Measurements from ENCODE around the gene BCO2. TPM values are rescaled to one million over a fixed set of nuclear protein-coding genes. Genes with fewer than 3 reads are reported as not detected.

The BCO2 gene
- total RNA-seq, 1 experiment from 2014 or later: 0.31 TPM

GRCh38 chr11:112260490-112260889 lies 85.2 kb downstream of the BCO2 start, which contains the start of gene PLET1:
TSS of gene PLET1 (minus strand) at chr11:112260860. CDS start at chr11:112260589, 271 bp downstream.
- Histone ChIP-seq H3K27me3 (ENCODE audit: insufficient read depth, low read length) (no peaks in the 10 kb centered on the region), H3K4ac (ENCODE audit: low read depth, low read length) (no peak within 1 kb of the TSS), H3K79me2 (ENCODE audit: insufficient read depth, low read length) (no peaks in the 10 kb centered on the region), H2AK5ac (ENCODE audit: insufficient read length, low read length) (no peak within 1 kb of the TSS), H2BK15ac (ENCODE audit: low read depth, low read length) (no peak within 1 kb of the TSS), H3K56ac (ENCODE audit: insufficient read length, low read depth, low read length) (no peak within 1 kb of the TSS), H4K20me1 (ENCODE audit: control insufficient read depth, insufficient read depth, insufficient read length) (no peaks in the 10 kb centered on the region), H4K8ac (replicated peaks; ENCODE audit: insufficient read length, low read depth, low read length) (no peak within 1 kb of the TSS), H2BK20ac (ENCODE audit: low read depth, low read length, poor library complexity, severe bottlenecking) (no peak within 1 kb of the TSS), H4K5ac (ENCODE audit: insufficient read length, low read depth, low read length) (no peak within 1 kb of the TSS), H3K23ac (ENCODE audit: insufficient read length, low read depth, low read length) (no peak within 1 kb of the TSS), H3K79me1 (ENCODE audit: insufficient read depth, low read depth, low read length, poor library complexity, severe bottlenecking) (no peaks in the 10 kb centered on the region), H3K9ac (ENCODE audit: extremely low read depth, insufficient read length, low read length) (no peak within 1 kb of the TSS), H3K9me3 (ENCODE audit: control insufficient read depth, low read depth, low read length) (no peaks in the 10 kb centered on the region), H3K23me2 (ENCODE audit: insufficient read length, low read depth, low read length, poor library complexity, severe bottlenecking) (no peaks in the 10 kb centered on the region), H2AFZ (ENCODE audit: low read length) (no peak within 1 kb of the TSS), H3K27ac (ENCODE audit: insufficient read length, low read depth, low read length) (no peak within 1 kb of the TSS), H2BK120ac (ENCODE audit: low read depth, low read length, poor library complexity, severe bottlenecking) (no peak within 1 kb of the TSS), H3K18ac (ENCODE audit: insufficient read length, low read depth, low read length) (no peak within 1 kb of the TSS), H2BK12ac (ENCODE audit: insufficient read length, low read depth, low read length) (no peak within 1 kb of the TSS), H3T11ph (ENCODE audit: low read length) (no peak within 1 kb of the TSS), H3K4me2 (ENCODE audit: insufficient read depth, insufficient read length, low read length) (no peak within 1 kb of the TSS), H3K14ac (ENCODE audit: insufficient read depth, low read length) (no peak within 1 kb of the TSS), H3K4me1 (ENCODE audit: insufficient read depth, low read length) (no peaks in the 10 kb centered on the region), H4K91ac (ENCODE audit: insufficient read length, low read depth, low read length) (no peak within 1 kb of the TSS), H2BK5ac (ENCODE audit: insufficient read length, low read length) (no peak within 1 kb of the TSS)
- H3K4me1 Mint-ChIP-seq: no peaks in the 10 kb centered on the region
- TF ChIP-seq CTCF (conservative IDR thresholded peaks at IDR 0.05): no peak
- H3K4me3 Mint-ChIP-seq: no peak within 1 kb of the TSS
- H3K27me3 Mint-ChIP-seq (ENCODE audit: low read depth): peaks cover 8% of the 10 kb centered on the region
- no peak within 1 kb of the TSS for H3K27ac Mint-ChIP-seq
- H3K9me3 Mint-ChIP-seq: no peaks in the 10 kb centered on the region; a peak in 1 of 5 replicates
- no CpG with 5 or more reads among the region's 2 CpGs for WGBS (ENCODE audit: extremely low coverage, insufficient read length, low lambda C conversion rate)
- no peak for DNase-seq
- no peaks in the 10 kb centered on the region for H3K36me3 Mint-ChIP-seq (ENCODE audit: insufficient read depth in 1 of 3, low read depth in 3 of 3)
